ENCODE measurements around the gene HOXD11.

HOXD11 gene

GRCh38 chr2:176150584-176151441 lies 43.7 kb downstream of the HOXD11 start:
- no peak for TF ChIP-seq CTCF (IDR thresholded peaks at IDR 0.05; ENCODE audit: low read depth, low read length, missing control alignments)
- DNase-seq (ENCODE audit: low read depth), result no peak

GRCh38 chr2:176151442-176152287 lies 44.6 kb downstream of the HOXD11 start, which contains the start of gene HOXD4:
Gene HOXD4 (plus strand): TSS chr2:176151550. CDS start chr2:176151634, 84 bp downstream.
- no peak for TF ChIP-seq CTCF (IDR thresholded peaks at IDR 0.05; ENCODE audit: low read depth, low read length, missing control alignments)
- DNase-seq (ENCODE audit: low read depth), result no peak
- H3K4me3 ChIP-seq (ENCODE audit: low read depth, low read length), result no peak within 1 kb of the TSS

More at GRCh38 chr2:176150584-176151441, 43.7 kb downstream of the HOXD11 start:
- no peak overlapping the region for H3K4me3 ChIP-seq (ENCODE audit: low read depth, low read length)

- no peak for TF ChIP-seq CTCF (IDR thresholded peaks at IDR 0.05; ENCODE audit: low read depth, low read length, missing control alignments)
- DNase-seq (ENCODE audit: low read depth), result no peak
- H3K4me3 ChIP-seq (ENCODE audit: low read depth, low read length), result no peak overlapping the region
These were observed 45.5 kb downstream of the HOXD11 start for GRCh38 chr2:176152350-176153181.

- no peak overlapping the region for H3K4me3 ChIP-seq (ENCODE audit: low read depth, low read length)
- no peak for TF ChIP-seq CTCF (IDR thresholded peaks at IDR 0.05; ENCODE audit: low read depth, low read length, missing control alignments)
These were observed 47.6 kb downstream of the HOXD11 start for GRCh38 chr2:176154576-176155252.

GRCh38 chr2:176155356-176156044 lies 48.4 kb downstream of the HOXD11 start:
- no peak for TF ChIP-seq CTCF (IDR thresholded peaks at IDR 0.05; ENCODE audit: low read depth, low read length, missing control alignments)
- no peak overlapping the region for H3K4me3 ChIP-seq (ENCODE audit: low read depth, low read length)
- DNase-seq (ENCODE audit: low read depth), result no peak

More at GRCh38 chr2:176154576-176155252, 47.6 kb downstream of the HOXD11 start:
- DNase-seq (ENCODE audit: low read depth), result no peak

All from GM12864 (cell line).